Measurements from ENCODE around the gene FBXO27.

Gene FBXO27

GRCh38 chr19:38975214-38975860 is 57.0 kb downstream of the FBXO27 start, which contains the start of gene FBXO17:
Gene FBXO17 (minus strand): TSS chr19:38975742. CDS start chr19:38950319, 25,423 bp downstream.
- Mint-ChIP-seq H3K4me3 (peak within 1 kb of the TSS; percentile 93 to 99 (median 96)), H3K27me3 (ENCODE audit: low read depth) (no peaks in the 10 kb centered on the region), H3K9me3 (no peaks in the 10 kb centered on the region), H3K27ac (peak within 1 kb of the TSS; percentile 99), H3K36me3 (ENCODE audit: low read depth) (peaks cover 20% of the 10 kb centered on the region), H3K4me1 (peaks cover 41% of the 10 kb centered on the region)
- TF ChIP-seq CTCF (IDR thresholded peaks at IDR 0.05; ENCODE audit: unreplicated experiment in 3 of 3): no peak

- Mint-ChIP-seq H3K4me1 (peaks cover 41% of the 10 kb centered on the region), H3K27ac (peak overlapping the region; percentile 99), H3K36me3 (ENCODE audit: low read depth) (peaks cover 21% of the 10 kb centered on the region), H3K27me3 (ENCODE audit: low read depth) (no peaks in the 10 kb centered on the region), H3K4me3 (peak overlapping the region; percentile 93 to 99 (median 96)), H3K9me3 (no peaks in the 10 kb centered on the region)
- TF ChIP-seq CTCF (IDR thresholded peaks at IDR 0.05; ENCODE audit: unreplicated experiment in 3 of 3): no peak
Observed at GRCh38 chr19:38974624-38975213, 57.6 kb downstream of the FBXO27 start.

Data from nephron (organoid).